OCI-M2 (cell line): Measurements from ENCODE around the gene FER.
"Not testable (repeated sequence)": the region's sequence is repeated elsewhere in the genome, so short reads cannot be mapped to it uniquely, and the experiment has no call there.

Experiments
- DNase-seq: peaks from one replicate; lab custom pipeline; 2025; ENCODE audit not compliant: unreplicated experiment; lab: John Stamatoyannopoulos, UW

Gene FER

DNA sequence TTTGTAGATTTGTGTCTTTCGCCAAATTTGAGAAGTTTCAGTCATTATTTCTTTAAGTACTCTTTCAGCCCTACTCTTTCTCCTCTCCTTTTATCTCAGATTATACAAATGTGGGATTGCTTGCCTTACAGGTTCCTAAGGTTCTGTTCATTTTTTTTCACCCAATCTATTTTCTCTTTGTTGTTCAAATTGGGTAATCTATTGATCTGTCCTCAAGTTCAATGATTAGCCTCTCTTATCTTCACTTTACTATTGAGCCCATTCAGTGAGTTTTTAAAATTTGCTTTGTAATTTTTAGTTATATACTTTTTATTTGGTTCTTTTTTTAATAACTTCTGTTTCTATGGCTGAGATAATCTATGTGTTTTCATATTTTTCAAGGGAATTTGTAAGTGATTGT is 282.1 kb downstream of the FER start:
- DNase-seq = no peak

DNA sequence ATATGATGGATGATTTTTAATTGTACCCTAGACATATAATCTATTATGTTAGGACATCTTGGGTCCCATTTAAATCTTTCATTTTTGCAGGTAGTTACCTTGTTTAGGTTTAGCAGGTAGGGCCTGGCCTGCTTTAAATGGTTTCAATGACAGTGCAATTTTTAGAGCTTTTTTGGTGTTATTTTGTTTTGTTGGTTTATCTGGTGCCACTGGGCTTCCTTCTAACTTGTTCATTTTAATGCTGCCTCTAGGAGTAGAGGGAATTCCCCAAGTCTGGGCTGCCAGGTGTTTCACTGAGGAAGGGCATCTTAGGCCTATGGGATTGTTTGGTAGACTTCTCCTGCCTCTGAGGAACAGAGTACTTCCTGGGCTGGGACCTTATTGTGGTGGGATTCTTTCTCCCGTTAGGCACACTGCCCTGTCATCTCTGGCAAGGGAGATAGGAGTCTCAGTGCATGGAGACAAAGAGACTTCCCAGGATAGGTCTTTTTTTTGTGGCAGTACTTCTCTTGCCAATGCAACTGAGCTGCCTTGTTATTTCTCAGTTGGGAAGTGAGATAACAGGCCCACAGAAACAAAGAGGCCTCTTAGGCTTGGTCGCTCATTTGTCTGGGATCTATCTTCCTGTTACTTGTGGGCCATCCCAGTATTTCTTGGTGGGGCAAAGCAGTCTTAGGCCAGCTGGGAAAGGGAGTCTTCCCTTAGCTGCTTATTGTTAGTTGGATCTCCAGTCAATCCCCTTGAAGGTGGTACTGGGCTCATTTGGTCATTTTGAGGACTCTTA is 282.9 kb downstream of the FER start:
- no peak for DNase-seq

DNA sequence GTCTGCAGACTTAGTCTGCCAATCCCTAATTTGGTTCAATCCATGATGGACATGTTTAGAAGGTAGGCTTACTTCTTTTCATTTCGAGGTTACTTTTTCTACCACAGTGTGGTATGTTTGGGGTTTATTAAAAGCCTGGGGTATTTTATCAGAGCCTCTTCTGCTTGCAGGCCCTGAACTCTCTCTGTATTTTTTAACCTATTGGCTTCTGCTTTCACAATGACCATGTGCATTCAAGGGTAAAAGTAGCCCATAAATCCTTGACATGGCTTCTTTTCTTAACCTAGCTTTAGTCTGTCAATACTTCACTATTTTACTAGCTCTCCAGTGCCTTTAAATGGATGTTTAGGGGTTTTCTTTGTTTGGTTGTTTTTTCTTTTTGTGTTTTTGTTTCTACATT is 286.6 kb downstream of the FER start:
- DNase-seq = no peak

DNA sequence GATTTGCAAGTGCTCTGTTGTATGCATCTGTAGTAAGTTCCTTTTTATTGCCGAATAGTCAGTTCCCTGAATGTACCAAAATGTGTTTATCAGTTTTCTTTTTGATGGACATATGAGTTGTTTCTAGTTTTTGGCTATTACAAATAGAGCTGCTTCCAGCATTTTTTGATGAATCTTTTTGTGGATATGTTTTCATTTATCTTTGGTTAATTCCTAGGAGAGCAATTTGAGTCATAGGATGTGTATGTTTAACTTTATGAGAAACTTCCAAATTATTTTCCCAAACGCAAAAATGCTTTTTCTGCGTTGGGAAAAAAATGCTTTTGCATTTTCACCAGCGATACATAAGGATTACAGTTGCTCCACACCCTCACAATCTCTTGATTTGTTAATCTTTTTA is 287.7 kb downstream of the FER start:
- DNase-seq = no peak

DNA sequence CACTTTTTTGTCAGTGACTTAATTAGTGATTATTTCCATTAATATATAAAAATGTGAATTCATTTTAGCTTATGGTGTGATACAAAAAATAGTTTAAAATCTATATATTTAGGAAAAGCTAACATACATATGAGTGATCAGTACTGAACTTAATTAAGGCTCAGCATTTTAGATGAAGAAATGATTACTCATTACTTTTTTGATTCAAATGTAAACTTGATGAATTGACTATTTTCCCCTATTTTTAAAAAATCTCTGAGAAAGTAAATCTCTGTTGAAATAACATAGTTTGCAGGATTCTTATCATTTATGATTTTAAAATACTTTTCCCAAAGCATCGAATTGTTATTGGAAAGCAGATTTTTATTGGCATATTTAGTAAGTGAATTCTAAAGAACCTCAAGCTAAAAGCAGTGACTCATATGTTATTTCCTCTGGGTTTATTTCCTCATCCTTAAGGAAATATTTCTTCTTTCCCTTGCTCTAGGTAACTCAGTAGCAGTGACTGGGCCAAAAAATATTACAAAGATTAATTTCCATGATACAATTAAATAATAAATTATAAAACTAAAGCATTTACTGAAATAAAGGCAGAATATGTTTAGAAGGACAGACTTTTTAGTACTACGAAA is 290.6 kb downstream of the FER start:
- DNase-seq = no peak

DNA sequence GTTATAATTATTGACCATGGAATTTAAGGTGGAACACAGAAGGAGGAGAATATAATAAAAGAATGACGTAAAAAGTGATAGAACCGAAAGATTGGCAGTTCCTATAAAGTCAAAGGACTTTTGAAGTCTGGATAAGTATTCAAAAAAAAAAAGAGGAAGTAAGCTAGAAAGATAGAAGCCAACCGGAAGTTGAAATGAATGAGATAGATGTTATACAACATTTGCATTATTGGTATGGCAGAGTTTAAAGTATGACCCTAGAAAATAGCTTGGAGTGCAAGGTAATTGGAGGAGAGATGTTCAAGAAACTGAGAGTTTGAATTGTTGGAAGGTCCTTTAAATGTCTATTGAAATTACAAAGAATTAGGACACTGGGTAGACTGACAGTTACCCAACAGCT is 293.6 kb downstream of the FER start:
- DNase-seq = no peak

DNA sequence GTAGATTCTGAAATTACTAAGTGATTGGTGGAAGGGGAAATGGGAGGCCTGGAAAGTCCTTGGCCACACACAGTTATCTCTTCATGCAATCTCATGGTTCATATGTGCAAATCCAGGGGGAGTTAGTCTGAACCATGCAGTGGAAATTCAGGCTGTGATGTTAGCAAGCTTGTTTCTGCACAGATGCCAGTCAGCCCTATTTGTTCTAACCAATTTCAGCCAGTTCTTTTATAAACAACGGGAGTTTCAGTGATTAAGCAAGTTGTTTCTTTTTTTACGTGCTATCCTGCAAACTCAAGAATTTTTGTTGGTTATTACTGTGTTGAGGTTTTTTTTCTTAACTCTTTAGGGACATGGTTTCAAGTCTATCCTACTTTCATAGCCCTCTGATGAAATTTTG is 298.0 kb downstream of the FER start:
- DNase-seq = no peak

DNA sequence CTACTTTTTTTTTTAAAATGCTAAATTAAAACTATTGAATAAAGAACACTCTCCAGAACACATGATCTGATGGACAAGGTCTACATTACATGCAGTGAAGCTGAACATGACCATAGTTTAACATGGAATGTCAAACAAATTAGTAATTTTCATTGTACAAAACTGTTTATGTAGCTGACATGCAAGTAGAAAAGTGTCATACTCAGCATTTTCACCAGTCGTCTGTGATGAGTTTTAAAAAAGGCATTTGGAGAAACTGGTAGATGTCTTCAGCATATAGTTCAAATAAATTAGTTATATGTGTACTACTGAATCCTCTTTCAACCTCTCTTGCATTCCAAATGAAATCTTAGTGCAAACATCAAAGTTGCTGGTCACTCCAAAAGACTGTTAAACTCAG is 301.9 kb downstream of the FER start:
- no peak for DNase-seq

DNA sequence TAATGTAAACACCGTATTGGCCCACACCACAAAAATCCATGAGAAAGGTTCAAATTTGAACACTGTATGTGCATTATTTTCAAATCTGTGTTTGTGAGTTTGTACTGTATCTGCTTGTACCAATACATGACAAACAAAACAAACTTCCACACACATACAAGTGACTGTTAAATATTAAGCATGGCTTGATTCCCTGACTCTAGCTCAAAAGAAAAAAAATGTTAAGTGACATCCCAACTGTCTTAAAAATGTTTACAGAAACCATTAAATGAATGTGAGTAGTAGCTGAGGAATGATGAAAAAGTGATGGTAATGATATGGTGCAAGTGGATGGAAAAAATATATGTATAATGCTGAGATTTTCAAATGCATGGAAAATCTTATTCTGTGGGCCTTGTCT is 302.6 kb downstream of the FER start:
- DNase-seq = not testable (repeated sequence)

DNA sequence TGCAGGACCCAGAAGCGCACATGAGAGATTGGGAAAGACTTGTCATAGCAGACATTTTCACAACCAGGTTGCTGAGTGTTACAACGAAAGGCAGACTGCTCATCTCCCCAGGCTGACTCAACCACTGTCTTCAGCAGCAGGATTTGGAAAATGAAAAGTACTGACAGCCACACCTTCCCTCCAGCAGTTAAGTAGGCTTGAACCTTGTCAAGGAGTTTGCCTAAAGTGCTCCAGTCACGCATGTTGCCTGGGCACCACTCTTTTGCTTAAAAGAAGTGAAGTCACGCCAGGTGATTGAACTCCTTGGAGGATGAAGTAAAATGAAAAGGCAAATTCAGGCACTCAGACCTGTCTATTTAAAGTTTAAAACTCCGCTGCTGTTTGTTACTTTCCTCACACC is 304.5 kb downstream of the FER start:
- not testable (repeated sequence) for DNase-seq

DNA sequence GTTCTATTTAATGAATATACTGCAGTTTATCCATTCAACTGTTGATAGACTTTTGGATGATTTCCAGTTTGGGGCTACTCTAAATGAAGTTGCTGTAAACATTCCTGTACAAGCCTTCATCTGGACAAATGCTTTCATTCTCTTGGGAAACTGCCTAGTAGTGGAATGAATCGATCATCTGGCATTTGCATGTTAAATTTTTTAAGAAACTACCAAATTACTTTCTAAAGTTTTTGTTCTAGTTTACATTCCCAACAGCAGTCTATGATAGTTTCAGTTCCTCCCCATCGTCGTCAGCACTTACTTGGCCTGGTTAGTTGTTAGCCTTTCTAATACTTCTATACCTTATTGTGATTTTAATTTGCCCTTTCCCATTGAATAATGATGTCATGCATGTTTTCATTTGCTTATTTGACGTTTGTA is 306.3 kb downstream of the FER start:
- DNase-seq = no peak

DNA sequence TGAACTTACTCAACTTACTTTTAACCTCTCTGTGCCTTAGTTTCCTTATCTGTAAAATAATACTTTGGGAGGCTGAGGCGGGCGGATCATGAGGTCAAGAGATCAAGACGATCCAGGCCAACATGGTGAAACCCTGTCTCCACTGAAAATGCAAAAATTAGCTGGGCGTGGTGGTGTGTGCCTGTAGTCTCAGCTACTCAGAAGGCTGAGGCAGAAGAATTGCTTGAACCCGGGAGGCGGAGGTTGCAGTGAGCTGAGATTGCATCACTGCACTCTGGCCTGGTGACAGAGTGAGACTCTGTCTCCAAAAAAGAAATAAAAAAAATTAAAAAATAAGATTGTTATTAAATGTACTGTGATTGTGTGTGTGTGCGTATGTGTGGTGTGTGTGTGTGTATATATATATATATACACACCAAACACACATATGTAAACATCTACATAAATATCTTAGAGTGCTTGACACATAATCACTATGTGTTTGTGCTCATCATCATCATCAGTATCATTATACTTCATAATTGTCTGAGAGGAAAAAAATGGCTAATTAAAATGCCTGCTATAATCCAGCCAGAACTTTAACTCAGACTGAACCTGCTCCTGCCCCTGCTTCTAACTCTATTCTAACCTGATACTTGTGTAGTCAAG is 312.8 kb downstream of the FER start:
- DNase-seq = no peak

DNA sequence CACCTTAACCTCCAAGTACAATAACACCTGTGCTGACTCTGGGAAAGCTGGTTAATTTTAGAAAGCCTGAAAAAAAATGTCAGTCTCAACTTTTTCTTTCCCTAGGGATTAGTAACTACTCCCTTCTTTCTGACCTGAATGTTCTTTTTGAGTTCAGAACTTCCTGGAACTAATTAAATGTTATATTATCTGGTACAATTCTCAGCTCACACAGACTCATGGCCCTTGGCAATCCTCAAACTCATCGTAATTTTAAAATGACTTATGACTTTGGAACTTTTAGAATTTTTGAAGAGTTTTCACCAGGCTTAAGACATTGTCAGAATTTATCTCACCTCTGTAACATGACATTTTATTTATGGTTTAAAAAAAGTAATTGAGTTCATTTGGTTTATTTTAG is 315.0 kb downstream of the FER start:
- no peak for DNase-seq

DNA sequence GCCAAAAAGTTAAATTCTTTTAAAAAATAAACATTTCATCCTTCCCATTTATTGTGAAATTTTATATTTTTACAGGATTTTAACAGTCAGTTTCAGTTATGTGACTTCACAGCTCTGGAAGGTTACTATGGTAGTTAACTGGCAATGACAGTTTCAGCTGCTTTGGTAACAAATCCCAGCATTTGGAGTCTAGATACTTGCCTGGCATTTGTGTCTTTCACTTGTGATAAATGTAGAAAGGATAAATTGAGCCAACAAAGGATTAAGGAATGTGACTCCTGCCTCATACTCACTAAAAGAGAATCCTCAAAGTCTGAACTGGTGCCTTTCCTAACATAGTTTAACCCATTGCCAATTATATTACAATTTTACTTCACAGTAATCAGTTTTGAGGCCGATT is 315.5 kb downstream of the FER start:
- DNase-seq = no peak

DNA sequence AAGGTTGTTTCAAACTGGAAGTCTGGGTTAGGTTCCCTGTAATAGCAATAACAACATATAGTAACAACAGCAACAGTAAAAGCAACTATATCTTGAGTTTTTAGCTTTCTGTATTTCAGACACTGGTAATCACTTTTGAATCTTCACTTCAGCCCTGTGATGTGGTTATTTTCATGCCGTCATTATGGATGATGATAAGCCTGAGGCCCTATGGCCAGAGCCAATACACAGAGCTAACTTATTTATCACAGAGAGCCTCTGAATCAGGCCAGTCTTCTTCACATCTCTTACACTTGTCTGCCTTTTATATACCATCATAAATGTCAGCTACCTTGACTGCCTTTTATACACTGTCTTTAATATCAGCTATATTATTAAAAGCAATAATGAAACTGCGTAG is 329.0 kb downstream of the FER start:
- DNase-seq = no peak

DNA sequence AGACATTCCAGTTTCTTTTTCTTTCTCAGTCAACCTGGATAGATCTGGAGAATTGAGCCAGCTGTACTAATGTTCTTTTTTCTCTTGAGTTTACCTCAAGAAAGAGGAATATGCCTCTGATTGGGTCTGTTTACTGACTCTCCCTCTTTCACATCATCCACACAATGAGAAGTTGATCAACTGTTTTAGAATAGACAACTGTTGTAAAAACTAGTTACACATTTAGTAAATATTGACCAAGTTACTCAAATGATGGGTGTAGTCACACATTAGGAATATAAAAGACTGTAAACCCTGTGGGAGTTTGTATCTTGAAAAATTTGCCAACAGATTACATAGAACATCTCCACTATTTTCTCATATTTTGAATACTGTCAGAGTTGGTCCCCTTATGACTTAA is 330.8 kb downstream of the FER start:
- no peak for DNase-seq

DNA sequence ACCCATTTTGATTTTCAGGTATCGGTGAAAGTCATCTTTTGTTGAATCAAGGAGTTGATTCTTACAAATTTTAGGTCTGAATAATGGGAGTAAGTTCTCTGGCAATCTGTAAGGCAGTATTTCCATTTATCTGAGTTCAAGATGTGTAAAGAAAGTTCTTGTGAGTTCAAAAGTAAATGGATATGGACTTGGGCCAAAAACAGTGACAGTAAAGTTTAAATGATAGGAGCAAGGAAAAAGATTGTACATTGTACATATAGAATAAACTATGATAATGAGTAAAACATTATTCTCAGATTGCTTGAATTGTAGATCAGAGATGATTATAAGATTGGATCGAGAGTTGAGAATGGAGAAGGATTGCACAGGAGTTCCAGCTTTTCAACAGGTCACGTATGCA is 332.8 kb downstream of the FER start:
- no peak for DNase-seq

DNA sequence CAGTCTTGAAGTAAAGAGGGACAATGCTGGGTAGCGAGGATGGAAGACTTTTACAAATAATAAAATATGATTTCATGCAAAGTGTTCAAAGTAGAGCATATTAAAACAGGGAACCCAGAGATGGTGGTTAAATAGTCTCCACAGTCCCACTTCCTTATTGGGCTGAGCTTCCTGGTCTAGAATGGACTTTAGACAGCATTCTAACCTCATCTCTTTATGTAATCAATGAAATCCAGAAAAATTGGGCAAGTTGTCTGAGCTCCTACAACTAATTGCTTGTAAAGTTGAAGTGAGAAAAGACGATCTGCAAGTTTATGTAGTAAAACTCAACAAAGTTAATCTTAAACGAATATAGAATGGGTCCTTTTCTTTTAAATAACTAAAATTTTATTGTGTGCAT is 333.2 kb downstream of the FER start:
- DNase-seq = no peak

DNA sequence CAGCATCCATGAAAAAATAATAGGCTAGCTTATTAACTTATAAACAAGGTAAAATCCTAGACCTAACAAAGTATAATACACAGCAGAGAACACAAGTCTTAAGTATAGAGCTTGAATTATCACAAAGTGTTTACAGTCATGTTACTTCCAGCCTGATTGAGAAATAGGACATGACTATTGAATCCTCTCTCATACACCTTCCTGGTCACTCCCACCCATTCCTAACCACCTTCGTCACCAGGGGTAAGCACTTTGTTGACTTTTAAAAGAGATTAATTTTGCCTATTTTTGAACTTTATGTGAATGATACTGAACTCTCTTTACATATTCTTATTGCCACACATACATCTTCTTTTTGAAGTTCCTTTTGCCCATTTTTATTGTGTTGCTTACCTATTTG is 336.2 kb downstream of the FER start:
- no peak for DNase-seq

DNA sequence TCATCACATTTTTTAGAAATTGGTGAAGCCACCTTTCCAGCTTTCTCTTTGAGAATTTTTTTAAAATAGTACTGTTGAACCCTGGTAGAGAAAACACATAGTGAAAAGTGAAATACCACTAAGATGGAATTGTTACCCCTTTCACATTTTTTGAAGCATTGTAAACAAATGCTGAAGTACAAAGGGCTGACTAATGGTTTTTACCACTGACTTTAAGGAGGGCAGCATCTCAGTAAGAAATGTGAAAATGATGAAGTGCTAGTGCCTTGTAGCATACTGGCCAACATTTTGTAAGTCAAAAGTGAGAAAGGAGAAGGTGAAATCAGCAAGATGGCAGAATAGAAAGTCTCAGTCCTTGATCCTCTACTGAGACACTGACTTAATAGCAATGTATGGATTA is 341.5 kb downstream of the FER start:
- no peak for DNase-seq

DNA sequence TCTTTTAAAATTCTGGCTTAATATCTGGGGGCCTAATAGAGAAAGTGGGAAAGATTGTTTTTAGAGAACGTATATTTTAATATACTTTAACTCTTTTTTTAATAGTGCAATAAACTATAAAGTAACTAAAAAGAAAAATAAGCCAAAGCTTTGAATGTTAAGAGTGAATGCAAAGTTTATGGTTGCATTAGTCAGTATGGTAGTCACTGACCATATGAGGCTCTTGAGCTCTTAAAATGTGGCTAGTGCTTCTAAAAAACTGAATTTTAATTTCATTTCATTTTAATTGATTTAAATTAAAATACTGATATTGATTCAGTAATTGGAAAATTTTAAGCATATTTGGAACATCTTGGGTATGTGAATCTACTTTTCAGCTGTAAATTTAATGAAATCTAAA is 351.4 kb downstream of the FER start:
- DNase-seq = no peak

DNA sequence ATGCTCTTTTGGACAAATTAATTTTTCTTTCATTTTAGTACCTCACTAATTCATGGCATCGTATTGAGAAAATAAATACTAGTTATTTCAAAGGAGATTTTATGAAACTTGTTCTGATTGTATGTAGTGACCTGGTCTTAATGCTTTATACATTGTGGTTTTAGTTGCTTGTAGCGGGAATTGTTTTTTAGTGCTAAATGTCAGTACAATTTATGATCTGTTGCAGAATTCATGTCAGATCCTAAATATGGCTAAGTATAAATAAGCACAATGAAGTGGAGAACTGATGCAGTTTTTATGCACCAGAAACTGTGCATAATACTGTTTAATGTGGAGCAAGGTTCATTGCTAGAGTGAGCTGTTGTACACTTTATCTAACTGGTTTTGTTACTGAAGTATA is 353.3 kb downstream of the FER start:
- no peak for DNase-seq
